AML-193 (cell line): Measurements from ENCODE around the gene TBX6.

Experiments used
- DNase-seq, 2 experiments: peaks; one replicate each; lab custom pipeline; 2025; lab: John Stamatoyannopoulos, UW

Gene TBX6

GRCh38 chr16:30086291-30087140 lies 5.2 kb downstream of the TBX6 start:
- no peak for DNase-seq

DNA sequence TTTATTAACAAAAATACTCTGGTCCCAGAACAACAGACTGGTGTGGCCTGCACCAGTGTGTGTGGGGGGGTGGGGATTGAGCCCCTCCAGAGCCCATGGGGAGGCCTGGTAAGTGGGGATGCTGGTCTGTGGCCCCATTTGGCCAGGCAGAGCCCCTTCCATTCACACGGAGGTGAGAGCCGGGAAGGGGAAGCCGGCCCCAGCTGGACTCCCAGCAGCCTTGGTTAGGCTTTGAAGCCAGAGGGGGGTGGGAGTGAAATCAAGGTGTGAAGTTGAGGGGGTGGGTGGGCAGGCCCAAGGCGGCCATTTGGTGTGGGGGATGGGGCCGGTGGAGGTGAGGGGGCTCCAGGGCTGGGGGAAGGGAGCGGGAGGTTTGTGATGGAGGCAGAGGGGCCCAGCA lies 5.9 kb downstream of the TBX6 start:
- DNase-seq = no peak

DNA sequence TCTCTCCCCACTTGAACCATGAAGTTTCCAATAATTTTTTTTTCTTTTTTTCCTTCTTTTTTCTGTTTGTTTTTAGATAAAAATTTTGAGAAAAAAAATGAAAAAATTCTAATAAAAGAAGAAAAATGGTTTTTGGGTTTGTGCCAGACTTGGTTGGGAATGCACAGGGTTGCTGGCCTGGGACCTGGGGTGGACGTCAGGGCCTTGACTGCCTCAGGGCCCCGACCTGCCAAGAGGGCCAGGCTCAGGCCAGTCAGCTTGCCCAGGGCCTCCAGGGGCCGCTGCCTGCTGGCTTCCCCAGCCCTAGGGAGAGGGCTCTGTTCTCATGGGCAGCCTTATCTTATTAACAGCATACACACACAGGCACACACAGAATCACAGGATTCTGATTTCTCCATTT lies 6.5 kb downstream of the TBX6 start:
- no peak for DNase-seq

DNA sequence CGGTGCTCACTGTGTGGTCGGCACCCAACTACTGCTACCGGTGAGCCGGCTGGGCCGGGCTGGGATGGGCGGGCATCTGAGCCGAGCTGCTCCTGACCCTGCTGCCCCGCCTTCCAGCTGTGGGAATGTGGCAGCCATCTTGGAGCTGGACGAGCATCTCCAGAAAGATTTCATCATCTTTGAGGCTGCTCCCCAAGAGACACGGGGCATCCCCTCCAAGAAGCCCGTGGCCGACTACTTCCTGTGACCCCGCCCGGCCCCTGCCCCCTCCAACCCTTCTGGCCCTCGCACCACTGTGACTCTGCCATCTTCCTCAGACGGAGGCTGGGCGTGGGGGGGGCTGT lies 6.9 kb downstream of the TBX6 start:
- no peak for DNase-seq

- no peak for DNase-seq
These were observed 7.5 kb downstream of the TBX6 start for GRCh38 chr16:30084096-30084815.

GRCh38 chr16:30083216-30084055 lies 8.3 kb downstream of the TBX6 start:
- DNase-seq = no peak

GRCh38 chr16:30082545-30083090 lies 9.1 kb downstream of the TBX6 start:
- DNase-seq = no peak

- no peak for DNase-seq
These were observed 12.2 kb downstream of the TBX6 start for GRCh38 chr16:30079480-30079879.

- DNase-seq = no peak
These were observed 13.0 kb downstream of the TBX6 start for GRCh38 chr16:30078744-30079143.

DNA sequence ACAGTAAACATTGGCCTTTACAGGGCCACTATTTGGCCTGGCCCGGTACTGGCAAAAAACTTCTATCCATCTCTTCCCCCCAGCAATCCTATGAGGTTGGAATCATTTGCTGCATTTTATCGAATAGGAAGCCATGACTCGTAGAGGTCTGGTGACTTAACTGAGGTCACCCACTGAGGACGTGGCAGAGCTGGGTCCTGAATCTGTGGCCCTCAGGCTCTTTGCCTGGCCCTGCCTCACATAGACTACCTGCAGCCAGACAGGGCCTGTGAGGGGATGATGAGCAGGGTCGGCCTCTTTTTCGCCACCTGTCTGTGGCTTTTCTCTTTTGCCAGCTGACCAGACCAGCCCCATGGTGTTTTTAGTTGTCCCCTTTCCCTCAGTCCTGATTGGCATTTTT lies 14.1 kb downstream of the TBX6 start:
- no peak for DNase-seq

DNA sequence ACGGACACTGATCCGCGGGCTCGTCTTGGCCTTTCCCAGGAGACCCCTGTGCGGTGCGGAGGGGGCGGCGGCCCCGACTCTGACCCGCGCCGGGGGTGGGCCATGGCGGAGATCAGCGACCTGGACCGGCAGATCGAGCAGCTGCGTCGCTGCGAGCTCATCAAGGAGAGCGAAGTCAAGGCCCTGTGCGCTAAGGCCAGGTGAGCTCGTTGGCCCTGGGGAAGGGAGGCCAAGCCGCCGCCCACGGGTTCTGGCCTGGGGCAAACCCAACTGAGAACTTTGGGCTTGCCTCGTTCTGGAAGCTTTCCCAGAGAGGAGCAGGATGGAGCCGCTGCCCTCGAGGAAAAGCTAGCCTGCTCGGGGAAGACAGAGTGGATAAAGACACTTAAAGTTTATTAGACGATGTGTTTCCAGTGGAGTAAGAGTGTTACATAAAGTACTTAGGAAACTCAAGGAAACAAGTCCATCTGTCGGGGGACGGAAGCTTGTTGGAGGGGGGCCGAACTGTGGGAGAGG lies 15.4 kb downstream of the TBX6 start:
- DNase-seq = no peak

- peak; percentile 71 to 74 for DNase-seq
These were observed 16.0 kb downstream of the TBX6 start, which contains the start of gene PPP4C for GRCh38 chr16:30075503-30076275. TSS of gene PPP4C (plus strand) at chr16:30075994. CDS start at chr16:30076378, 384 bp downstream.

DNA sequence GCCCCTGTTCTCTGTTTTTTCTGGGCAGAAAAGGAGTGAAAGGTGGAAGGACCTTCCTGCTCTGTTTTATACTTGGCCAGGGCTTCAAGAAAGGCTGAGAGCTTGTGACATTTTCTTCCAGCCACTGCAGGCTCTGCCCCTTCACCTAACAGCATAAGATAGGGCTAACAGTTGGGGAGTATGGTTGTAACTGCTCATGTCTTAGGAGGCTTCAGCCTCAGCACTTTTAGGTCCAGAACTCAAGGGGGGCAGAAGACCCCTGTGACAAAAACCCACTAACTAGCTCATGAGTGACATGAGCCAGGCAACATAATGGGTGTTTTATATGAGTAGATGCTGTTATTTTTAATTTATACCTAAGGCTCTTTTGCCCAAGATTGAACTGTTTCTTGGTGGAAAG lies 21.2 kb downstream of the TBX6 start:
- DNase-seq = no peak

- DNase-seq = no peak
These were observed 21.9 kb downstream of the TBX6 start for GRCh38 chr16:30069611-30070462.

GRCh38 chr16:30068750-30069610 lies 22.7 kb downstream of the TBX6 start:
- no peak for DNase-seq

GRCh38 chr16:30068333-30068732 lies 23.4 kb downstream of the TBX6 start:
- no peak for DNase-seq

GRCh38 chr16:30067584-30067916 lies 24.2 kb downstream of the TBX6 start:
- DNase-seq = no peak

GRCh38 chr16:30066761-30067583 lies 24.8 kb downstream of the TBX6 start:
- peak in 1 of 2 experiments; percentile 35 for DNase-seq
